Prostate gland (tissue), 2 donors: ENCODE measurements around the gene RPS6KL1. TPM values are rescaled to one million over a fixed set of nuclear protein-coding genes. Genes with fewer than 3 reads are reported as not detected.

Experiments used
- DNase-seq: peaks from one replicate; pipeline ENCODE4 v3.0.0-alpha.2; 2019; ENCODE audit warnings: low spot score
- H3K27ac ChIP-seq, 2 donors: fragments of 200-600 bp; sonication (generic); 2 replicates each; pipeline ENCODE4 v1.5.1; 2017 to 2019
- H3K27me3 ChIP-seq: fragments of 200-600 bp; sonication (generic); replicated peaks from 2 replicates; pipeline ENCODE4 v1.5.1; 2019; ENCODE audit not compliant: insufficient read depth
- H3K36me3 ChIP-seq, 2 donors: fragments of 200-600 bp; sonication (generic); 1 replicate in 1 of 2; 2 replicates in 1 of 2; pipeline versions ENCODE4 v1.5.1 to v1.8.1; 2017 to 2019
- H3K4me1 ChIP-seq: fragments of 200-600 bp; sonication (generic); replicated peaks from 2 replicates; pipeline ENCODE4 v1.5.1; 2019
- H3K4me3 ChIP-seq, 2 donors: fragments of 200-600 bp; sonication (generic); 2 replicates each; pipeline ENCODE4 v1.5.1; 2017 to 2019
- H3K9me3 ChIP-seq: fragments of 200-600 bp; sonication (generic); 2 replicates; pipeline ENCODE4 v1.5.1; 2017
- POLR2A ChIP-seq: fragments of 450-650 bp; IDR thresholded peaks from one replicate; pipeline ENCODE4 v1.6.1; 2016; ENCODE audit warnings: antibody characterized with exemption, mild to moderate bottlenecking
- POLR2AphosphoS5 ChIP-seq: sonication (generic); formaldehyde crosslinking; IDR thresholded peaks from one replicate; pipeline ENCODE4 v1.6.1; 2017; ENCODE audit warnings: antibody characterized with exemption
- WGBS: methylation state at CpG from one replicate; pipeline ENCODE4 v1.1.5; 2018; 5-methylcytosine and 5-hydroxymethylcytosine counted together
- intact Hi-C: fragments of 100-400 bp; cut with DNase I; formaldehyde crosslinking; loops from one replicate; pipeline ENCODE4 v1.14.2; 2022
- total RNA-seq, 2 donors: library from RNA; depleted of rRNA; stranded (reverse); fragments of >200 nt; gene quantifications; one replicate each; pipeline ENCODE4 v1.1.0, GENCODE V29; 2016
- TF ChIP-seq, protein P1 (sequence below), 4 experiments: fragments of 200-600 bp in 2 of 4; fragments of 450-650 bp in 2 of 4; sonication (generic) in 2 of 4; IDR thresholded peaks; 1 replicate in 3 of 4; 2 replicates in 1 of 4; pipeline ENCODE4 v1.5.1; 2016 to 2019; ENCODE audit warnings: antibody characterized with exemption in 4 of 4, mild to moderate bottlenecking in 2 of 4, moderate library complexity in 2 of 4

RPS6KL1 gene
- total RNA-seq, 2 donors from 2014 or later, result 1.5 to 15.1 TPM

DNA sequence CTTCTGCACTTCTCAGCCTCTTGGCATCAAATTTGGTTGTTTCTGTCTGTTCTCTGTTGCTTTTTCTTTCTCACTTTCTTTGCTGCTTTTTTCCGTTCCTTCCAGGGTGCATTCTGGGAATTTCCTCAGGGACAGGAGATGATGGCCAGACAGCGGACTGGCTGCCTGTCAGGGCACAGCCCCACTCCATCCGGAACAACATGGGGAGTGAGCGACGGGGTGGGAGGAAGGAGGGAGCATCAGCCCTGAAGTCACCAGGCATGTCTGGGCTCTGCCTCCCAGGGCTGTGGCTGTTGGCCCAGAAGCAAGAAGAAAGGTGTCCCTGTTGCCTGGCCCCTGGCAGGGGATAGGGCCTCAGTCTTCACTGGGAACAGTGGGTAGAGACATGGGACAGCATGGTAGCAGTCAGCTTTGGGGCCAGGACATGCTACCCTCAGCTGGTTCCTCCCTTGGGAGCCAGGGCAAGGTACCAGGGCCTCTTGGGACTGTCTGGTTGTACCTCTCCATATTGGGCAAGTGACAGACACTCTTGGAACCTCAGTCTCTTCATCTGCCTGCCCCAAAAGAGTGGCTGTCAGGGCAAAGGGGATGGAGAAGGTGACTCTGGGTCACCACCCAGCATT is 23.7 kb upstream of the RPS6KL1 start:
- Histone ChIP-seq H3K4me3 (no peak overlapping the region), H3K4me1 (no peaks in the 10 kb centered on the region), H3K36me3 (no peaks in the 10 kb centered on the region), H3K27me3 (no peaks in the 10 kb centered on the region), H3K27ac (no peak overlapping the region), H3K9me3 (no peaks in the 10 kb centered on the region)
- intact Hi-C loops, result loop anchor here (2.0 to 5.0 kb wide), 2 partner anchors 56 to 142 kb away; partner anchors contain the start of gene EIF2B2
- TF ChIP-seq, protein P1, sequence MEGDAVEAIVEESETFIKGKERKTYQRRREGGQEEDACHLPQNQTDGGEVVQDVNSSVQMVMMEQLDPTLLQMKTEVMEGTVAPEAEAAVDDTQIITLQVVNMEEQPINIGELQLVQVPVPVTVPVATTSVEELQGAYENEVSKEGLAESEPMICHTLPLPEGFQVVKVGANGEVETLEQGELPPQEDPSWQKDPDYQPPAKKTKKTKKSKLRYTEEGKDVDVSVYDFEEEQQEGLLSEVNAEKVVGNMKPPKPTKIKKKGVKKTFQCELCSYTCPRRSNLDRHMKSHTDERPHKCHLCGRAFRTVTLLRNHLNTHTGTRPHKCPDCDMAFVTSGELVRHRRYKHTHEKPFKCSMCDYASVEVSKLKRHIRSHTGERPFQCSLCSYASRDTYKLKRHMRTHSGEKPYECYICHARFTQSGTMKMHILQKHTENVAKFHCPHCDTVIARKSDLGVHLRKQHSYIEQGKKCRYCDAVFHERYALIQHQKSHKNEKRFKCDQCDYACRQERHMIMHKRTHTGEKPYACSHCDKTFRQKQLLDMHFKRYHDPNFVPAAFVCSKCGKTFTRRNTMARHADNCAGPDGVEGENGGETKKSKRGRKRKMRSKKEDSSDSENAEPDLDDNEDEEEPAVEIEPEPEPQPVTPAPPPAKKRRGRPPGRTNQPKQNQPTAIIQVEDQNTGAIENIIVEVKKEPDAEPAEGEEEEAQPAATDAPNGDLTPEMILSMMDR (IDR thresholded peaks at IDR 0.05), result no peak
- TF ChIP-seq POLR2A (no peak), POLR2AphosphoS5 (no peak)
- WGBS, result 7% methylated on average over 5 of the region's 5 CpGs
- DNase-seq, result no peak

GRCh38 chr14:74945852-74946658 is 23.0 kb upstream of the RPS6KL1 start:
- H3K4me1 ChIP-seq, result no peaks in the 10 kb centered on the region

GRCh38 chr14:74945261-74945851 is 22.3 kb upstream of the RPS6KL1 start:
- intact Hi-C loops, result loop anchor here (5.0 kb wide), 1 partner anchor 57 kb away; the partner anchor contains the start of gene EIF2B2
- H3K27ac ChIP-seq, result no peak overlapping the region
- no peaks in the 10 kb centered on the region for H3K36me3 ChIP-seq
- no peak overlapping the region for H3K4me3 ChIP-seq
- TF ChIP-seq, protein P1 (IDR thresholded peaks at IDR 0.05), result no peak
- no peak for TF ChIP-seq POLR2A
- no peak for TF ChIP-seq POLR2AphosphoS5
- WGBS, result 72% methylated on average over 17 of the region's 17 CpGs
- H3K9me3 ChIP-seq, result no peaks in the 10 kb centered on the region
- H3K4me1 ChIP-seq, result no peaks in the 10 kb centered on the region
- DNase-seq, result no peak
- H3K27me3 ChIP-seq, result no peaks in the 10 kb centered on the region

More at GRCh38 chr14:74945852-74946658, 23.0 kb upstream of the RPS6KL1 start:
- TF ChIP-seq POLR2A, result no peak
- TF ChIP-seq, protein P1 (IDR thresholded peaks at IDR 0.05), result peak; percentile 72 to 91 (median 81)
- no peaks in the 10 kb centered on the region for H3K9me3 ChIP-seq
- no peaks in the 10 kb centered on the region for H3K27me3 ChIP-seq
- peak; percentile 66 for DNase-seq
- no peak overlapping the region for H3K4me3 ChIP-seq
- peak overlapping the region in 1 of 2 donors; percentile 25 for H3K27ac ChIP-seq
- 43% methylated on average over 16 of the region's 17 CpGs for WGBS
- H3K36me3 ChIP-seq, result no peaks in the 10 kb centered on the region
- intact Hi-C loops, result loop anchor here (2.0 to 5.0 kb wide), 2 partner anchors 56 to 143 kb away; partner anchors contain the start of gene EIF2B2

GRCh38 chr14:74942608-74943007 is 19.5 kb upstream of the RPS6KL1 start:
- TF ChIP-seq POLR2A, result no peak
- TF ChIP-seq POLR2AphosphoS5, result no peak
- TF ChIP-seq, protein P1 (IDR thresholded peaks at IDR 0.05), result no peak
- peak overlapping the region; percentile 49 to 53 for H3K27ac ChIP-seq
- H3K36me3 ChIP-seq, result no peaks in the 10 kb centered on the region
- no peaks in the 10 kb centered on the region for H3K4me1 ChIP-seq
- no peak overlapping the region for H3K4me3 ChIP-seq
- 83% methylated on average over 11 of the region's 11 CpGs for WGBS
- no peak for DNase-seq
- intact Hi-C loops, result no loop called here
- H3K9me3 ChIP-seq, result no peaks in the 10 kb centered on the region
- no peaks in the 10 kb centered on the region for H3K27me3 ChIP-seq
